Upper lobe of right lung (tissue), 1 donor: ENCODE data around the gene KCNAB3. TPM values are rescaled to one million over a fixed set of nuclear protein-coding genes. Genes with fewer than 3 reads are reported as not detected.

Experiments
- ATAC-seq: fragments of 200-7000 bp; cut with Tn5 transposase; one replicate; pipeline ENCODE4 v1.9.1; 2020; ENCODE audit warnings: mild to moderate bottlenecking, moderate library complexity
- DNase-seq: peaks from one replicate; pipeline ENCODE4 v3.0.0-alpha.2; 2020
- H3K27ac ChIP-seq: fragments of 200-600 bp; one replicate; pipeline ENCODE4 v1.8.0; 2022
- H3K27me3 ChIP-seq: fragments of 200-600 bp; one replicate; pipeline ENCODE4 v1.8.0; 2022; ENCODE audit warnings: mild to moderate bottlenecking
- H3K36me3 ChIP-seq: fragments of 200-600 bp; one replicate; pipeline ENCODE4 v1.8.0; 2022
- H3K4me1 ChIP-seq: fragments of 200-600 bp; one replicate; pipeline ENCODE4 v1.8.0; 2022
- H3K4me3 ChIP-seq: fragments of 200-600 bp; one replicate; pipeline ENCODE4 v1.8.0; 2022; ENCODE audit warnings: mild to moderate bottlenecking
- H3K9me3 ChIP-seq: fragments of 200-600 bp; one replicate; pipeline ENCODE4 v1.8.0; 2022
- CTCF ChIP-seq: fragments of 200-600 bp; IDR thresholded peaks from one replicate; pipeline ENCODE4 v1.8.0; 2022; ENCODE audit warnings: antibody characterized with exemption
- intact Hi-C: fragments of 100-400 bp; cut with DNase I; formaldehyde crosslinking; loops from one replicate; pipeline ENCODE4 v1.11.0; 2022
- total RNA-seq: library from RNA; stranded (reverse); fragmentation: NEBNext Ultra II Directional; extraction: Animal tissue kit (Norgen Biotek cat#: 25700); gene quantifications from one replicate; pipeline ENCODE4 v1.2.1, GENCODE V29; 2021
- donor health status: DM: no; HTN: yes; CAD: no; lungs with severe emphysema.

Gene KCNAB3
- total RNA-seq, 1 donor from 2014 or later = 5.9 TPM

- no peak for ATAC-seq
- Histone ChIP-seq H3K4me3 (no peak overlapping the region), H3K9me3 (no peaks in the 10 kb centered on the region), H3K27me3 (no peaks in the 10 kb centered on the region), H3K36me3 (peaks cover 81% of the 10 kb centered on the region), H3K4me1 (no peaks in the 10 kb centered on the region), H3K27ac (no peak overlapping the region)
- TF ChIP-seq CTCF = no peak
- no peak for DNase-seq
- intact Hi-C loops = no loop called here
Measured at GRCh38 chr17:7946441-7946840, 16.8 kb upstream of the KCNAB3 start.

GRCh38 chr17:7945651-7946050, 16.0 kb upstream of the KCNAB3 start:
- no peaks in the 10 kb centered on the region for H3K27me3 ChIP-seq
- no peaks in the 10 kb centered on the region for H3K4me1 ChIP-seq
- no peaks in the 10 kb centered on the region for H3K9me3 ChIP-seq
- no peak for DNase-seq
- H3K36me3 ChIP-seq = peaks cover 87% of the 10 kb centered on the region
- H3K27ac ChIP-seq = no peak overlapping the region
- ATAC-seq = no peak
- intact Hi-C loops = no loop called here
- no peak for TF ChIP-seq CTCF
- no peak overlapping the region for H3K4me3 ChIP-seq

GRCh38 chr17:7944326-7944725, 14.7 kb upstream of the KCNAB3 start:
- H3K27me3 ChIP-seq = no peaks in the 10 kb centered on the region
- TF ChIP-seq CTCF = no peak

GRCh38 chr17:7943291-7943690, 13.6 kb upstream of the KCNAB3 start:
- TF ChIP-seq CTCF = no peak

More at GRCh38 chr17:7944326-7944725, 14.7 kb upstream of the KCNAB3 start:
- peaks cover 92% of the 10 kb centered on the region for H3K36me3 ChIP-seq
- DNase-seq (no peak), ATAC-seq (no peak)
- no peaks in the 10 kb centered on the region for H3K4me1 ChIP-seq
- H3K4me3 ChIP-seq = no peak overlapping the region
- intact Hi-C loops = no loop called here
- H3K27ac ChIP-seq = no peak overlapping the region
- H3K9me3 ChIP-seq = no peaks in the 10 kb centered on the region

GRCh38 chr17:7940743-7941142, 11.1 kb upstream of the KCNAB3 start:
- no peak overlapping the region for H3K4me3 ChIP-seq
- ATAC-seq (no peak), DNase-seq (no peak)
- no peaks in the 10 kb centered on the region for H3K4me1 ChIP-seq
- no peak overlapping the region for H3K27ac ChIP-seq
- peaks cover 86% of the 10 kb centered on the region for H3K36me3 ChIP-seq
- intact Hi-C loops = no loop called here
- H3K9me3 ChIP-seq = no peaks in the 10 kb centered on the region
- no peak for TF ChIP-seq CTCF
- H3K27me3 ChIP-seq = no peaks in the 10 kb centered on the region

More at GRCh38 chr17:7943291-7943690, 13.6 kb upstream of the KCNAB3 start:
- no peak overlapping the region for H3K27ac ChIP-seq
- H3K36me3 ChIP-seq = peaks cover 88% of the 10 kb centered on the region
- DNase-seq (no peak), ATAC-seq (no peak)
- H3K4me3 ChIP-seq = no peak overlapping the region
- no peaks in the 10 kb centered on the region for H3K9me3 ChIP-seq
- H3K4me1 ChIP-seq = no peaks in the 10 kb centered on the region
- no peaks in the 10 kb centered on the region for H3K27me3 ChIP-seq
- intact Hi-C loops = no loop called here

- H3K9me3 ChIP-seq = no peaks in the 10 kb centered on the region
- H3K36me3 ChIP-seq = peaks cover 84% of the 10 kb centered on the region
- H3K27me3 ChIP-seq = no peaks in the 10 kb centered on the region
- H3K4me1 ChIP-seq = no peaks in the 10 kb centered on the region
- no peak for TF ChIP-seq CTCF
- no peak overlapping the region for H3K4me3 ChIP-seq
- H3K27ac ChIP-seq = no peak overlapping the region
- no peak for ATAC-seq
- intact Hi-C loops = no loop called here
- no peak for DNase-seq
Measured at GRCh38 chr17:7940034-7940433, 10.4 kb upstream of the KCNAB3 start.
